Measurements from ENCODE around the gene PRH1.

Gene PRH1

DNA sequence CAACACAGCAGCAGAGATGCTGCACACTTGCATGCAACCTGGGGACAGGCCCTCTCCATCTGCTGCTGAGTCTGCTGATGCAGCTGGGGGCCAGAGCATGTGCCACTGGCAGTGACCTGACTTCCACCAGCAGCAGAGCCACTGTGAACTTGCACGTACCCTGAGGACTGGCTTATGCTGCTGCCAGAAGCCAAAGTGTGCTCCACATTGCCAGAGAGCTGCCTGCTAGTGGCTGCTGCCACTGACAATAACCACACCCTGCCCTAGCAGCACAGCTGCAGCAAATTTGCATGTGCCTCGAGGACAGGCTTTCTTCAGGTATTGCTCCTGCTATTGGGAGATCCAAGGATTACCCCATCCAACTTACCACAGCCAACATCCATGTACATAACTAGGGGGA lies 30.3 kb downstream of the PRH1 start:
- Histone ChIP-seq H3K27ac (ENCODE audit: low read depth, low read length) (no peak overlapping the region), H3F3A (ENCODE audit: insufficient read depth) (no peaks in the 10 kb centered on the region), H4K20me1 (ENCODE audit: low read depth, low read length) (no peaks in the 10 kb centered on the region), H3K9ac (ENCODE audit: low read length) (no peak overlapping the region), H3K4me2 (ENCODE audit: low read depth, low read length, poor library complexity, severe bottlenecking) (no peak overlapping the region), H3K9me3 (ENCODE audit: insufficient read depth, low read length) (no peaks in the 10 kb centered on the region), H3K79me2 (ENCODE audit: insufficient read depth, low read length) (no peaks in the 10 kb centered on the region), H3K4me3 (ENCODE audit: insufficient read depth, low read length, poor library complexity, severe bottlenecking) (no peak overlapping the region), H3K9me2 (replicated peaks; ENCODE audit: insufficient read depth, low read length) (no peaks in the 10 kb centered on the region), H2AFZ (ENCODE audit: low read depth, low read length, severe bottlenecking) (no peak overlapping the region), H3K27me3 (ENCODE audit: low read length) (no peaks in the 10 kb centered on the region), H3K36me3 (ENCODE audit: low read length) (no peaks in the 10 kb centered on the region)
- TF ChIP-seq, protein P1, sequence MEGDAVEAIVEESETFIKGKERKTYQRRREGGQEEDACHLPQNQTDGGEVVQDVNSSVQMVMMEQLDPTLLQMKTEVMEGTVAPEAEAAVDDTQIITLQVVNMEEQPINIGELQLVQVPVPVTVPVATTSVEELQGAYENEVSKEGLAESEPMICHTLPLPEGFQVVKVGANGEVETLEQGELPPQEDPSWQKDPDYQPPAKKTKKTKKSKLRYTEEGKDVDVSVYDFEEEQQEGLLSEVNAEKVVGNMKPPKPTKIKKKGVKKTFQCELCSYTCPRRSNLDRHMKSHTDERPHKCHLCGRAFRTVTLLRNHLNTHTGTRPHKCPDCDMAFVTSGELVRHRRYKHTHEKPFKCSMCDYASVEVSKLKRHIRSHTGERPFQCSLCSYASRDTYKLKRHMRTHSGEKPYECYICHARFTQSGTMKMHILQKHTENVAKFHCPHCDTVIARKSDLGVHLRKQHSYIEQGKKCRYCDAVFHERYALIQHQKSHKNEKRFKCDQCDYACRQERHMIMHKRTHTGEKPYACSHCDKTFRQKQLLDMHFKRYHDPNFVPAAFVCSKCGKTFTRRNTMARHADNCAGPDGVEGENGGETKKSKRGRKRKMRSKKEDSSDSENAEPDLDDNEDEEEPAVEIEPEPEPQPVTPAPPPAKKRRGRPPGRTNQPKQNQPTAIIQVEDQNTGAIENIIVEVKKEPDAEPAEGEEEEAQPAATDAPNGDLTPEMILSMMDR (IDR thresholded peaks at IDR 0.05; ENCODE audit: insufficient read depth, low read length, poor library complexity, severe bottlenecking): no peak
- TF ChIP-seq EZH2phosphoT487 (conservative IDR thresholded peaks at IDR 0.05; ENCODE audit: low read length): no peak

DNA sequence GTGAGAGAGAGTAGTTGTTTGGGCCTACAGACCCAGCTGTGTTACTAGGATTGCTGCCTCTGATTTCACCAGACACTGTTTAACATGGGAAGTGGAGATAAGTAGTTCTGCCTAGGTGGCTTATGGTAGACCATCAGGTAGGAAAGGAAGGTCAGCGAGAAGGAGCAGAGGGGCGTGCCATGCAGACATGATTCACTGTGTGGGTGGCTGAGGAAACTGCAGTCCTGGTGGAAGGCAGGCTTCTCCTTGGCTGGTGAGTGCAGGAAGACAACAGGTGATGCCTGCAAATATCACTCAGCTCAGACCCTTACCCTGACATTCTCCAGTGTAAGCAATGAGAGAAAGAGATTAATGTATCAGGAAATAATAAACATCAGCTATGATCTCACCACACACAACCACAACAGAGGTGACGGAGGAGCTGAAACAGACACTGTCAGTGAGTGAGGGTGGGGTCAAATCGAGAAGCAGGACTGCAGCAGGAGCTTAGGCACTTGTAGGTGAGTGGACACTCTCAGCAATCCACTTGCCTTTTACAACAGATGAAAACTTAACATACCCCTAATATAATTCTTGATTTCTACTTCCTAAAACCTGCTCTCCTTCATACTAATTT lies 32.7 kb downstream of the PRH1 start:
- Histone ChIP-seq H3K4me3 (ENCODE audit: insufficient read depth, low read length, poor library complexity, severe bottlenecking) (no peak overlapping the region), H3K79me2 (ENCODE audit: insufficient read depth, low read length) (no peaks in the 10 kb centered on the region)

DNA sequence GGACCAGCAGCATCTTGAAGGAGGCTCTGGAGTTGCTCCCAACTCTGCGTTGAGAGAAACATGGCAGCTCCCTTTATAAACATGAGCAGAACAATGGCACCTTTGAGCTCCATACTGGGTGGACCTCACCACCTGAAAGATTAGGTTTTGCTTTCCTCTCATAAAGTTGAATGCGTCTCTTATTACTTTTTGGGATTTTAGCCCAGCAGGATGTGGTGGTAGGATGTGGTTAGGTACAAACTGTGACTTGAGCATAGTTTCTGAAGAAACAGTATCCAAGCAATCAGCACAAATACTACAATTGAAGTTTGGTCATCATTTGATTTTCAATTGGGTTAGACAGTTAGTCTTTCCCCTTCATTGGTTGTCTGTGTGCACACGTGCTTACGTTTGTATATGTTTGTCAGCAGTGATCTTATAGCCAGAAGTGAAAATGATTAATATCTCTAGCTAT lies 34.6 kb downstream of the PRH1 start, which contains the start of gene PRR4:
TSS of gene PRR4 (minus strand) at position 51 of the 454 bp plus-strand sequence. CDS start at position 13, 38 bp downstream.
- H3F3A ChIP-seq (ENCODE audit: insufficient read depth): no peaks in the 10 kb centered on the region
- no peaks in the 10 kb centered on the region for H3K79me2 ChIP-seq (ENCODE audit: insufficient read depth, low read length)
- no peaks in the 10 kb centered on the region for H3K9me3 ChIP-seq (ENCODE audit: insufficient read depth, low read length)
- no peak within 1 kb of the TSS for H3K4me3 ChIP-seq (ENCODE audit: insufficient read depth, low read length, poor library complexity, severe bottlenecking)
- no peaks in the 10 kb centered on the region for H3K36me3 ChIP-seq (ENCODE audit: low read length)
- H4K20me1 ChIP-seq (ENCODE audit: low read depth, low read length): no peaks in the 10 kb centered on the region
- H3K9me2 ChIP-seq (replicated peaks; ENCODE audit: insufficient read depth, low read length): no peaks in the 10 kb centered on the region
- no peak within 1 kb of the TSS for H2AFZ ChIP-seq (ENCODE audit: low read depth, low read length, severe bottlenecking)
- H3K27ac ChIP-seq (ENCODE audit: low read depth, low read length): no peak within 1 kb of the TSS
- H3K9ac ChIP-seq (ENCODE audit: low read length): no peak within 1 kb of the TSS
- no peak within 1 kb of the TSS for H3K4me2 ChIP-seq (ENCODE audit: low read depth, low read length, poor library complexity, severe bottlenecking)
- H3K27me3 ChIP-seq (ENCODE audit: low read length): no peaks in the 10 kb centered on the region
- no peak for TF ChIP-seq EZH2phosphoT487 (conservative IDR thresholded peaks at IDR 0.05; ENCODE audit: low read length)
- TF ChIP-seq, protein P1 (IDR thresholded peaks at IDR 0.05; ENCODE audit: insufficient read depth, low read length, poor library complexity, severe bottlenecking): no peak

More for the DNA sequence above, 32.7 kb downstream of the PRH1 start:
- H3F3A ChIP-seq (ENCODE audit: insufficient read depth): no peaks in the 10 kb centered on the region
- no peak overlapping the region for H3K9ac ChIP-seq (ENCODE audit: low read length)
- no peaks in the 10 kb centered on the region for H3K9me2 ChIP-seq (replicated peaks; ENCODE audit: insufficient read depth, low read length)
- TF ChIP-seq, protein P1 (IDR thresholded peaks at IDR 0.05; ENCODE audit: insufficient read depth, low read length, poor library complexity, severe bottlenecking): no peak
- no peak for TF ChIP-seq EZH2phosphoT487 (conservative IDR thresholded peaks at IDR 0.05; ENCODE audit: low read length)
- H4K20me1 ChIP-seq (ENCODE audit: low read depth, low read length): no peaks in the 10 kb centered on the region
- H3K4me2 ChIP-seq (ENCODE audit: low read depth, low read length, poor library complexity, severe bottlenecking): no peak overlapping the region
- H3K27me3 ChIP-seq (ENCODE audit: low read length): no peaks in the 10 kb centered on the region
- H3K36me3 ChIP-seq (ENCODE audit: low read length): no peaks in the 10 kb centered on the region
- H3K27ac ChIP-seq (ENCODE audit: low read depth, low read length): no peak overlapping the region
- no peaks in the 10 kb centered on the region for H3K9me3 ChIP-seq (ENCODE audit: insufficient read depth, low read length)
- no peak overlapping the region for H2AFZ ChIP-seq (ENCODE audit: low read depth, low read length, severe bottlenecking)

Measured in SU-DHL-6 (cell line).